GM19438 (cell line): ENCODE results near the gene REM1.
"Not testable (repeated sequence)": the region's sequence is repeated elsewhere in the genome, so short reads cannot be mapped to it uniquely, and the experiment has no call there.

Source experiments
- ATAC-seq: cut with Tn5 transposase; IDR thresholded peaks from one replicate; pipeline ENCODE4 v1.9.1; 2021; ENCODE audit warnings: low read depth; ENCODE audit not compliant: unreplicated experiment

Gene REM1, protein sequence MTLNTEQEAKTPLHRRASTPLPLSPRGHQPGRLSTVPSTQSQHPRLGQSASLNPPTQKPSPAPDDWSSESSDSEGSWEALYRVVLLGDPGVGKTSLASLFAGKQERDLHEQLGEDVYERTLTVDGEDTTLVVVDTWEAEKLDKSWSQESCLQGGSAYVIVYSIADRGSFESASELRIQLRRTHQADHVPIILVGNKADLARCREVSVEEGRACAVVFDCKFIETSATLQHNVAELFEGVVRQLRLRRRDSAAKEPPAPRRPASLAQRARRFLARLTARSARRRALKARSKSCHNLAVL

DNA sequence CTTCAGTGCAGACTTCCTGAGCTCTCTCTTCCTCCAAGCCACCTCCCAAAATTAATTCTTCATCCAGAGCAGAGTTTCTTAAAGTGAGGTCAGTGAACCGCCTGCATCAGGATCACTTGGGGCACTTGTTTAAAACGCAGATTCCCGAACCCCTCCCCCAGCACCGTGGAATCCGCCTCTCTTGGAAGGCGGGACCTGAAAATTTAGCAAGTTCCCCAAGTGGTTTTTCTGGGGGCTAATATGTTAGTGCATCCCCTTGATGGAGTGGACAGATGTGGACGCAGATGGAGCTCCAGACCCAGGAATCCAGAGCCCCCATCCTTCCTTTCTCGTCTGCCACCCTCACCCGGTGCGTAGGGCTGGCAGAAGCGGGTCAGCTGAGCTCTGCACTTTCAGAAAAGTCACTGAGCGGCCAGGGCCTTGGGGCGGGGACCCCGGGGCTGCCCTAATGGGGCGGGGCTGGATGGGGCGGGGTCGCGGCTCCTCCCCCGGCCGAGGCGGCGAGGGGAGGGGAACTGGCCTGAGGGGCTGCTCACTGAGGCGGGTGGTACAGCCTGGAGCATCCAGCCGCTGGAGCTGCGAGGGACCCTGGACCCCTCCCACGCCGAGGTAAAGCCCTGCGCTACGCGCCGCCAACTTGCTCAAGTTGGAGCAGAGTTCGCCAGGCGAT, at the start of gene REM1, which contains the start of gene DEFB124:
TSS of gene REM1 (plus strand) at position 531 of the 670 bp plus-strand sequence. CDS start 1,158 bp downstream, outside the sequence.
TSS of gene DEFB124 (minus strand) at position 370 of the 670 bp plus-strand sequence. CDS start 2,114 bp downstream, outside the sequence.
- no peak for ATAC-seq

DNA sequence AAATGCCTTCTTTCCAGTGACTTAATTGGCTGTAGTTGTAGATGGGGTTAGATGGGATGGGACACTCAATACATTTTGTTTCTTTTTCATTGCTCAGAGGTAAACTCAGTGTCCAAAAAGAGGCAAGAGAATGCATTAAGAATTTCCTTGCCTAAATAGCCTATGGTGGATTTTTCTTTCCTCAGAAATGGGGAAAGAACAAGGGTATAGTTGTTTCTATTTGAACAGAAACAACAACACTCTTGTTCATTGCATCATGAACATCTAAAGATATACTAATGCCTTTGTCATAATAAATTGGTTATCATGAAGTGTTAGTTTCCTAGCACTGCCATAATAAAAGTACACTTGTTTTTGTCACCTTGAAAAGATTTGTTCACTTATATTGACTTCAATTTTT, 49.3 kb upstream of the REM1 start:
- ATAC-seq: no peak

DNA sequence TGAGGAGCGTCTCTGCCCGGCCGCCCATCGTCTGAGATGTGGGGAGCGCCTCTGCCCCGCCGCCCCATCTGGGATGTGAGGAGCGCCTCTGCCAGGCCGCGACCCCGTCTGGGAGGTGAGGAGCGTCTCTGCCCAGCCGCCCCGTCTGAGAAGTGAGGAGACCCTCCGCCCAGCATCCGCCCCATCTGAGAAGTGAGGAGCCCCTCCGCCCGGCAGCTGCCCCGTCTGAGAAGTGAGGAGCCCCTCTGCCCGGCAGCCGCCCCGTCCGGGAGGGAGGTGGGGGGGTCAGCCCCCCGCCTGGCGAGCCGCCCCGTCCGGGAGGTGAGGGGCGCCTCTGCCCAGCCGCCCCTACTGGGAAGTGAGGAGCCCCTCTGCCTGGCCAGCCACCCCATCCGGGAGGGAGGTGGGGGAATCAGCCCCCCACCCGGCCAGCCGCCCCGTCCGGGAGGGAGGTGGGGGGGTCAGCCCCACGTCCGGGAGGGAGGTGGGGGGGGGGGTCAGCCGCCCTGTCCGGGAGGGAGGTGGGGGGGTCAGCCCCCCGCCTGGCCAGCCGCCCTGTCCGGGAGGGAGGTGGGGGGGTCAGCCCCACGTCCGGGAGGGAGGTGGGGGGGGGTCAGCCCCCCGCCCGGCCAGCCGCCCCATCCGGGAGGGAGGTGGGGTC, 48.1 kb upstream of the REM1 start:
- not testable (repeated sequence) for ATAC-seq

DNA sequence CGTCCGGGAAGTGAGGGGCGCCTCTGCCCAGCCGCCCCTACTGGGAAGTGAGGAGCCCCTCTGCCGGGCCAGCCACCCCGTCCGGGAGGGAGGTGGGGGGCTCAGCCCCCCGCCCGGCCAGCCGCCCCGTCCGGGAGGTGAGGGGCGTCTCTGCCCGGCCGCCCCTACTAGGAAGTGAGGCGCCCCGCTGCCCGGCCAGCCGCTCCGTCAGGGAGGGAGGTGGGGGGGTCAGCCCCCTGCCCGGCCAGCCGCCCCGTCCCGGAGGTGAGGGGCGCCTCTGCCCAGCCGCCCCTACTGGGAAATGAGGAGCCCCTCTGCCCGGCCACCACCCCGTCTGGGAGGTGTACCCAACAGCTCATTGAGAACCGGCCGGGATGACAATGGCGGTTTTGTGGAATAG, 47.5 kb upstream of the REM1 start:
- not testable (repeated sequence) for ATAC-seq

DNA sequence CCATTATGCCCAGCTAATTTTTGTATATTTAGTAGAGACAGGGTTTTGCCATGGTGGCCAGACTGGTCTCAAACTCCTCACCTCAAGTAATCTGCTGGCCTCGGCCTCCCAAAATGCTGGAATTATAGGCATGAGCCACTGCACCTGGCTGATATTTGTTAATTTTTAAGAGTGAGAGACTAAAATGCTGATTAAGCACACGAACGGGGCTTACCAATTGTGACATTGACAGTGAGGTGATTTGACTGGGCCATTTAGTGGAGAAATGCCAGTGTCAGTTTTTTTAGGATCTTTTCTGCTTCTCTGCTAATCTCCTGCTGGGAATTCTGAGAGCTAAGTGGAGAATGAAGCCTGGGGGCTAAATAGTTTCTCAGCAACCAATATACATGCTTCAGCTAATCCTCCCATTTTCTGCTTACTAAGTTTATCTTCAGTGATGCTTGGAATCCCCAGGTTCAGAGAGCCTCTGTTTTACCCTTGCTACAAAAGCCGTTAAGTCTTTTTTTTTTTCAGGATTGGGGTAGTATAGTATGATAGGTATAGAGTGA, 44.4 kb upstream of the REM1 start:
- ATAC-seq: no peak

DNA sequence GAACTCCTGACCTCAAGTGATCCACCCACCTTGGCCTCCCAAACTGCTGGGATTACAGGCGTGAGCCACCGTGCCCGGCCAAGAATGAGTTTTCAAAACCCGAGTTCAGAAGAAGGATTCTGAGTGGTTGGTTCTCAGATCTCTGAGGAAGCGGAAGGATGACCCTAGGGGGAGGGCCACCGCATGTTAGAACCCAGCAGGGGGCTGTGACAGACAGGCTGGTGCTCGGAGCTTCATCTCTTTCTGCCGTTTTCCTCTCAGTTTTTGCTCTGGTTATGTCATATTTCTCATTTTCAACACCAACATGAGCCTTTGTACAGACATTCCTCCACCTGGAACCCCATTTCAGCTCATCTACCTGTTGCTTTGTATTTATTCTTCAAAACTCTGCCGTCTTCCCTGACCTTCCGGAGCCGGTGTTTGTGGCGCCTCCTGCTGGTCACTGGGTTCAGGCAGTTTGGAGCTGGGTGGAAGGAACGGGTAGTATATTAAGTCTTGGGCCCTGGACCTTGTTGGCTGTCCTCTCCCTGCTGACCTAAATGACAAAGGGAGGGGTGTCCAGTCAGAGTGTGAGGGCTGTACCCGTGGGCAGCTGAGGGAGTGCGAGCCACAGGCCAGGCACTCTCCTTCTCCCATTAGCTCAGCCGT, 35.0 kb upstream of the REM1 start, which contains the start of gene DEFB123:
TSS of gene DEFB123 (plus strand) at position 621 of the 648 bp plus-strand sequence. CDS start 67 bp downstream, outside the sequence.
- ATAC-seq: no peak

DNA sequence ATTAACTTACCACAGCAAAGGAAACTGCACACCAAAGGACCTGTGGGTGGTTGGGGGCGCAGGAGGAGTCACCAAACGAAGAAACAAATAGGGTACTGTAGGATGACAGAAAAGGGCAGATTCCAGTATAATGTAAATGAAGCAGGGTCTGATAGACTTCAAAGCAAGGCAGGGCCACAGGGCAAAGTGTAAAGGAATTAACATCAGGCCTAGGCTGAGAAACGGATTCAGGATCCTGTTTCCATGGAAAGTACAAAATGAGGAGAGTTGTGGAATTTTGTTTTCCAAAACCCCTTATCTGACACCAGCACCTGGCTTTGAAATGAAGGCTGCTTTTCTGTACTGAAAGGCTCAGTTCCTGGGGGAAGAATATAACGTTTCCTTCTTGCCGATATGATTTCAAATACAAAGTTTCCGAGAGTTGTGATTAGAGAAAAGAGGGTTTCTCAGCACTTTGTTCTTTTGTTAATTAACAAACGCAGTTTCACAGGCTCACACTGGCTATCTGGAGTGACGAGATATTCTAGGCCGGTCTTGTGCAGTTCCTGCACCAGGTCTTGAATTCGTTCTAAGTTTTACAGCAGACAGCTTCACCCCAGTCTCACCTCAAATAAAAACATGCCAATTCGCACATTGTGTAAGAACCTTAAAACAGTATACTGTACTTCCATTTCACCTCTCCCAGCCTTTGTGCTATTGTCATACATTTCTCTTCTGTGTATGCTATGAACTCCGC, 28.8 kb upstream of the REM1 start:
- no peak for ATAC-seq

DNA sequence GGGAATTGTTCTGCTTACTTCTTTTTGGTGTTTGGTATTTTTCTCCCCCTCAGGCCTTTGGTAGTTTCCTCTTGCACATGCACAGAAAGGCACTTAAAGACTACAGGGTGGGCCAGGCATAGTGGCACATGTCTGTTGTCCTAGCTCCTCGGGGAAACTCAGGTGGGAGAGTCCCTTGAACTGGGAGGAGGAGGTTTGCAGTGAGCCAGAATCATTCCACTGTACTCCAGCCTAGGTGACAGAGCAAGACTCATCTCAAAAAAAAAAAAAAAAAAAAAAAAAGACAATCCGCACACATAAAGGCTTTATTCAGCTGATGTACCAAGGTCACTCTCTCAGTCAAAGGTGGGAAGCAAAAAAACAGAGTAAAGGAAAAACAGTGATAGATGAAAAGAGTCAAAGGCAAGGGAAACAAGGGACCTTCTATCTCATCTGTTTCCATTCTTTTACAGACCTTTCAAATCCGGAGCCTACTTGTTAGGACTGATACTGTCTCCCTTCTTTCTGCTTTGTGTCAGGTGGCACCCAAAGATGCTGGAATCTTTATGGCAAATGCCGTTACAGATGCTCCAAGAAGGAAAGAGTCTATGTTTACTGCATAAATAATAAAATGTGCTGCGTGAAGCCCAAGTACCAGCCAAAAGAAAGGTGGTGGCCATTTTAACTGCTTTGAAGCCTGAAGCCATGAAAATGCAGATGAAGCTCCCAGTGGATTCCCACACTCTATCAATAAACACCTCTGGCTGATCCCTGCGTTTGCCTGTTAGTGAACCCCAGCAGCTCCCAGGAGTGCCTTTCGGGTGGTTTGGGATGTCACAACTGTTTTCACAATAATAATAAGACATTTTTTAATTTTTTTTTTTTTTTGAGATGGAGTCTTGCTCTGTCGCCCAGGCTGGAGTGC, 25.3 kb upstream of the REM1 start:
- no peak for ATAC-seq

DNA sequence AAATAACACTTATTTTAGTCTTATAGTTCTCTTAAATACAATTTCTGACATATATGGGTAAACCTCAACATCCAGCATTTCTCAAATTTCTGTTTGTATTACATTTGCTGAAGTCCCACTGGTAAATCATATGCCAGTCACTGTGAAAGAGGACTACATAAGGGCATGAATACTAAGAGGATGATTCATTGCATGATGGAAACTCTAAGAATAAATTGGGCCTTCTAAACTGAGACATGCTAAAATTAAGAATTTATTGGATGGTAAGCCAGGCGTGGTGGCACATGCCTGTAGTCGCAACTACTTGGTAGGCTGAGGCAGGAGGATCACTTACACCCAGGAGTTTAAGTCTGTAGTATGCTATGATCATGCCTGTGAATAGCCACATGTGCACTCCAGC, 22.5 kb upstream of the REM1 start:
- no peak for ATAC-seq

DNA sequence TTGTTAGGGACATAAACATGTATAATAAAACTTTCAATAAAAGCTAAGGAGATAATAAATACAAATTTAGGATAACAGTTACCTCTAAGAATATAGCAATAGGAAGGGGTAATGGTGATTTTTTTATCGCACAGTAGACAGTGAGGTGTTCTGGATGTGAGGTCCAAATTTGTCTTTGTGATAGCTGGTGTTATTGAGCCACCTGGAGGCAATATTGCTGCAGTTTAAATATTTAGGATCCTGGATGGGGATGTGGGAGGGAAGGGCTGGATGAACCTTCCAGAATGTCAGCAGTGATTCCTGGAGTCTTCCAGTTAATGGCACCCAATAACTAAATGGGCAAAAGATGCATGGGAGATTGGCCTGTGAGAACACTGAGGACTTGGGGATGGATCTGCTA, 20.7 kb upstream of the REM1 start:
- ATAC-seq: no peak

DNA sequence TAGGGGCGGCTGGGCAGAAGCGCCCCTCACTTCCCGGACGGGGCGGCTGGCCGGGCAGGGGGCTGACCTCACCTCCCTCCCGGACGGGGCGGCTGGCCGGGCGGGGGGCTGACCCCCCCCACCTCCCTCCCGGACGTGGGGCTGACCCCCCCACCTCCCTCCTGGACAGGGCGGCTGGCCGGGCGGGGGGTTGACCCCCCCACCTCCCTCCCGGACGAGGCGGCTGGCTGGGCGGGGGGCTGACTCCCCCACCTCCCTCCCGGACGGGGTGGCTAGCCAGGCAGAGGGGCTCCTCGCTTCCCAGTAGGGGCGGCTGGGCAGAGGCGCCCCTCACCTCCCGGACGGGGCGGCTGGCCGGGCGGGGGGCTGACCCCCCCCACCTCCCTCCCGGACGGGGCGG, 4.1 kb upstream of the REM1 start:
- ATAC-seq: not testable (repeated sequence)

DNA sequence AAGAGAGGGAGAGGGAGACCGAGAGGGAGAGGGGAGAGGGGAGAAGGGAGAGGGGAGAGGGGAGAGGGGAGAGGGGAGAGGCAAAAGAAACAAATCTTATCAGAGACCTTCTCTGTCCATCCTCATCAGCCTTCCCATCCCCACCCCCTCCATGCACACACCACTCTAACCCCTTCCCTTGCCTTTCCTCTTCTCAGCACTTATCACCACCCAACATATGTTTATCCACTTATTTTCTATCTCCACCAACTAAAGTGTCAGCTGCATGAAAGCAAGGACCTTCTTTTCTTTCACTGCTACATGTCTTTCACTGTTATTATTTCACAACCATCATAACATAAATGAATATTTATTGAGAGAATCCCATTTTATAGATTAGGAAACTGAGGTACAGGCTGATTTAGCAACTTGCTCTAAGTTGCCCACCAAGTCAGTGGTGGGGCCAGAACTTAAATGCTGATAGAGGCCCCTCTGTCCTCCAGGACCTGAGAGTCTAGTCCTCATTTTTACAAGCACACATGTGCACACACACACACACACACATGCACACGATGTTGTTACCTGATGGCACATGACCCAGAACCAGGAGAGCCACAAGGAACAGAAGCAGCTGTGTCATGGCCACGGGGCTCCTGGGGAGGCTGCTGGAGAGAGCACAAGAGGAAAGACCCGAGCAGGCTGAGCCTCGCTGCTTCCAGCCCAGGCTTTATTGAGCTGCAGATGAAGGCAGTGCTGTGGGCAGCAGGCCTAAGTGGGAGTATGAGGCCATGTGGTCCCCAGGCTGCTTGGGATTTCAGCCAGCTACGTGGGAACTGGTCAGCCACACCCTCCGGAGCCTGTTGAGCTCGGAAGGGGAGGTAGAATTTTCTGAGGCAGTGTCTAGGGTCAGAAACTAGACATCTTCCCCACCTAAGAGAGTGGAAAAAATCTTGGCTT, 2.4 kb upstream of the REM1 start:
- ATAC-seq: no peak

DNA sequence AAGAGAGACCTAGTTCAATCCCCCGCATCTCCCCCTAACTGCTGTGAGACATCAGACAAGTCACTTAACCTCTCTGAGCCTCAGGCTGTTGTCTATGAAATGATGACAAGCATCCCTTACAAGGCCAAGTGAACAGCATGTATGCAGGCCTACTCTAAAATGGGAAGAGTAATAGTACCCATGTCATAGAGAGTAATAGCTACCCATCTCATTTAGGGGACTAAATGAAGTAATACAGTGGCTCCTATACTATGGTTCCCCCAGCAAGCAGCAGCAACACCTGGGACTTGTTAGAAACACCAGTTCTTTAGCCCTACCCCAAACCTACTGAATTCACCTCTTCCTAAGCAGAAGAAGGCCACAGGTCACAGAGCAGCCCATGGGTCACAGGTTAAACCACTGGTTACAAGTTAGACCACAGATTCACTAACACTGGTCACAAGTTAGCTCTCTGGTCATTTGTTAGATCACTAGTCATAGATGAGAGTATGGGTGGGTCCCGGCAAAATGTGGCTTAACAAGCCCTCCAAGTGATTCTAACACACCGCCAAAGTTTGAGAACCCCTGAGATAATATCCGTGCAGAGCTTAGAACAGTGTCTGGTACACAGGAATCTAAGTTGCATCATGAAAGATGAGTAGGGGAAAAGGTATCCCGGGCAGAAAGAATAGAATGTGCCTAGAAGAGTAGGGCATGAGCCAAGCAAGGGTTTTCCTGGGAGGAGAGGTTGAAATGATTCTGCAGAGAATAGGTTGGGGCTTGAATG, 1.6 kb upstream of the REM1 start:
- ATAC-seq: no peak

DNA sequence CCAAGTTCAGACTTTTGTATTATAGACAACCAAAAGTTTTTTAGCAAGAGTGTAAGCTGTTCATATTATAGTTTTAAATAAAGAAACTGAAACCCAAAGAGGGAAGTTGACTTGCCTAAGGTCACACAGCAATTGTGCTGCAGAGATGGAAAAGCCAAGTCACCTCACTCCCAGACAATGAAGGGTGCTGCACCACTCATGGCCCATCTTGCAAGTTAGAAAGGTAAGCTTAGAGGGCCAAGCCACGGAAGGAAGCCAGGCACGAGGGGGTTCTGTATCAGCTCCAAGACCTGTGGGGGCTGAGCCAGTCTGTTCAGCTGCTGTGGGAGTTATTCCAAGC, 1.0 kb upstream of the REM1 start:
- ATAC-seq: peak; percentile 56

DNA sequence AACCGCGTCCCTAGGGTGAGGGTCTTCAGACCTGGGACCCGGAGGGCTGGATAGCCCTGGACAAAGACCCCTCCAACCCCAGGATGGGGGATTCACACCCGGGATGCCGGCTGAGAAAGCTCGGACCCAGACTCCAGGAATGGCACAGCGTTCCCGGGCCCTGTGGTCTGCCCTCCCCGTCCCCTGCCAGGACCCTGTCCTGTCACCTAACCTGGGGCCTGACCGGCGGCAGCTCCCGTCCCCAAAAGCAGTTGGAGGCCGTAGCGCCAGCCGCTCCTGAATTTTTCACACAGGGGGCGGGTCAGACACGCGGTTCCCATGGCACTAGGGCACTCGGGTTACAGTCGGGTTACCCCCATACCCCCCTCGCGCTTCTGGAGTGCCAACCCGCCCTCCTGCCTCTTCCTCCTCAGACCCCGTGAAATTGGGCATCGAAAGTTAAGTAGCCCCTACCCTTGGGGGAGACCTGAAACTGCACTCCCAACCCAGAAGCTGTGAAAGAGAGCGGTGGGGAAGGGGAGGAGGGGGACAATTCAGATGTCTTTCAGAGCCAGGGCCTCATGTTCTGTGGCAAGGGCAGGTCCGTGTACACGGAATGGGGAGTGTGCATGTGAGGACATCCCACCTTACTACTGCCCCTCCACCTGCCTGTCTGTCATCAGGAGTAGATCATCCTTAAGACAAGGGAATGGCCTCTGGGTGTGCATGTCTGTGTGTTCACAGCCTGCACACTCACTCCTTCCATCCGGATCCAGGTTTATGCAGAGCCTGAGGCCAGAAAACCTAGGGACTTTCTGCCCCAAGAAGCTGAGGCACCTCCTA, 595 bp downstream of the REM1 start:
- no peak for ATAC-seq

DNA sequence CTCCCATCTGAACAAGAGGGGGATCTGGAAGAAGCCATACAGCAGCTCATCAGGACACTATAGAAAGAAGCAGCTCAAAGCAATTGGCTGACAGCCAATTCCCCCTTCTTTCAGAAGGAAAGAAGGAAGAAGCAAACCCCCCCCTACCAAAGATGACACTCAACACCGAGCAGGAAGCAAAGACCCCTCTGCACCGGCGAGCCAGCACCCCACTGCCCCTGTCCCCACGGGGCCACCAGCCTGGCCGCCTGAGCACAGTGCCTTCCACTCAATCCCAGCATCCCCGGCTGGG, 1.2 kb downstream of the REM1 start:
- ATAC-seq: no peak
